GM21576 (cell line): Measurements from ENCODE around the gene CCR2.
"Not testable (repeated sequence)": the region's sequence is repeated elsewhere in the genome, so short reads cannot be mapped to it uniquely, and the experiment has no call there.

Source experiments
- ATAC-seq: cut with Tn5 transposase; IDR thresholded peaks from one replicate; pipeline ENCODE4 v1.9.1; 2021; ENCODE audit warnings: mild to moderate bottlenecking, moderate library complexity; ENCODE audit not compliant: unreplicated experiment

CCR2 gene

GRCh38 chr3:46400846-46401245 lies 46.9 kb downstream of the CCR2 start:
- ATAC-seq = no peak

GRCh38 chr3:46401579-46401978 lies 47.7 kb downstream of the CCR2 start:
- ATAC-seq = no peak

GRCh38 chr3:46402902-46403301 lies 49.0 kb downstream of the CCR2 start:
- not testable (repeated sequence) for ATAC-seq

- no peak for ATAC-seq
Measured at GRCh38 chr3:46405301-46406019, 51.5 kb downstream of the CCR2 start.

- no peak for ATAC-seq
Measured at GRCh38 chr3:46406443-46406787, 52.5 kb downstream of the CCR2 start.

- no peak for ATAC-seq
Measured at GRCh38 chr3:46406788-46407611, 53.1 kb downstream of the CCR2 start, which contains the start of the genes CCR5AS and CCRL2. TSS of gene CCR5AS (minus strand) at chr3:46407066. TSS of gene CCRL2 (plus strand) at chr3:46407259. CDS start at chr3:46408080, 821 bp downstream.

- ATAC-seq = no peak
Measured at GRCh38 chr3:46407970-46408369, 54.1 kb downstream of the CCR2 start.

GRCh38 chr3:46408853-46409252 lies 54.9 kb downstream of the CCR2 start:
- ATAC-seq = no peak

GRCh38 chr3:46409739-46410489 lies 56.0 kb downstream of the CCR2 start:
- no peak for ATAC-seq
